Inferior parietal cortex (tissue), 1 donor: ENCODE results near the gene CASZ1.

ENCODE experiments used
- DNase-seq: peaks from one replicate; pipeline ENCODE4 v3.0.0-alpha.2; 2016; ENCODE audit errors: extremely low spot score

Gene CASZ1

DNA sequence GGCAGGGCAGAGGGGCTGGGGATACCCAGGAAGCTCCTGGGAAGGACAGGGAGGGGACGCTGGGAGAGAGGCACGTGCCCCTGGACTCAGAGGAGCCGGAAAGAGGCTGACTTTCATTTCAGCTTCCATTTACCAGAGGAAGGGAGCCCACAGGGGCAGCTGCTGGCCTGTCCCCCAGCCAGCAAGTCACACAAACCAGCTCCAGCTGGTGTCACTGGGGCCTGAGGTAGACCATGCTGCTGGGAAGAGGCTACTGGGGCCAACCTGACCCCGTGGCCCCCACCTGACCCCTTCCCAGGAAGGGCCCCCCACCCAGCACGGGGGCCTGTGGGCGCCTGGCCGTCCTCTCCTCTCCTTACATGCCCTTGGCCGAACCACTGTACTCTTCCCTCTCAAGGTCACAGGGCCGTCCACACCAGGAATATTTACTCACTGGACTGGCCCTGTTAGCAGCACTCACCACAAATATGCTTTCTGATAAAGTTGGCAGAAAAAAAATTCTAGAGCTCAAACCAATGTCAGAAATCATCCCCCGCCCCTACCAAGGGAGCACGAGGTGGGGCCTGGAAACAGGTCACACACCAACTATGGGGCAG lies 110.5 kb downstream of the CASZ1 start:
- no peak for DNase-seq

DNA sequence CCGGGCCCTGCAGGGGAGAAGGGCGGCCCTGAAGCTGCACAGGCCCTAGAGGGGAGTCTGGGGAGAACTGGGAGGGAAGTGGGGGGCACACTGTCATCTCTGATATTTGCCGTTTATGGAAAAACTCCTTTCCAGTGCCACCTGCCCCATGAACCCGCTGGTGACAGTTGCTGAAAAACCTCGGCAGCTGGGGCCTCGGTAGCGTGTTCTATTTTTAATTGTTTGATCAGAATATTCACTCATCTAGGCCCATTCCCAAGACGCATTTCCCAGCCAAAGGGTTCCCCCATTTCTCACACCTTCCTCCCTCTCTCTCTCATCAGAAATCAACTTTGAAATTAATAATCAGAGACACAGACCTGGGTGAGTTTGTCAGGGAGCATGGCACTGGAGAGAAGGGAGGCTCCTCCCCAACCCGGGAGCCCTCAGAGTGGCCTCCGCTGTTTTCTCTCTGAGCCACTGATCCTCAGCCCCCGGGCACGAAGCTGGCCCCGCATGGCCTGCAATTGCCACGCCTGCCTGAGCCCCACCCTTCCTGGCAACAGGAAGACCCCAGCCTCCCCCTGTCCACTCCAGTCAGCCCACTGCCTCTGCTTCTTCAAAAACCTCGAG lies 111.1 kb downstream of the CASZ1 start:
- DNase-seq: no peak

DNA sequence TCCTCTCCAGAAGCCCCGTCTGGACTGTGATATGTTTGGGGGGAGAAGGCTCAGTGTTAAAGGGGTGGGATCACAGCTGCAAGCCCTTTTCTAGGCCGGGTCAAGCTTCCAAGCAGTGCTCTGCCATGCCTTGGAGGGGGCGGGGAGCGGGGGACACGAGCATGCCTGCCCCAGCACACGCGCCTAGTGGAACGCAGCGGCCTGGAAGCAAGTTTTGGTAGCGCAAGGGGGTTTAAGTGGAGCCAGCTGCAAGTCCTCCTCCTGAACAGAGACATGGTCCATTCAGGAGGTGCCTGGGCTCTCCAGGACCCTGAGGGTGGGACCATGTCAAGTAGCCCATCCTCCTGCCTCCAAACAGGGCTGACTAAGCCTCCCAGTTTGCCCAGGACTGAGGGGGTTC lies 112.2 kb downstream of the CASZ1 start:
- no peak for DNase-seq

DNA sequence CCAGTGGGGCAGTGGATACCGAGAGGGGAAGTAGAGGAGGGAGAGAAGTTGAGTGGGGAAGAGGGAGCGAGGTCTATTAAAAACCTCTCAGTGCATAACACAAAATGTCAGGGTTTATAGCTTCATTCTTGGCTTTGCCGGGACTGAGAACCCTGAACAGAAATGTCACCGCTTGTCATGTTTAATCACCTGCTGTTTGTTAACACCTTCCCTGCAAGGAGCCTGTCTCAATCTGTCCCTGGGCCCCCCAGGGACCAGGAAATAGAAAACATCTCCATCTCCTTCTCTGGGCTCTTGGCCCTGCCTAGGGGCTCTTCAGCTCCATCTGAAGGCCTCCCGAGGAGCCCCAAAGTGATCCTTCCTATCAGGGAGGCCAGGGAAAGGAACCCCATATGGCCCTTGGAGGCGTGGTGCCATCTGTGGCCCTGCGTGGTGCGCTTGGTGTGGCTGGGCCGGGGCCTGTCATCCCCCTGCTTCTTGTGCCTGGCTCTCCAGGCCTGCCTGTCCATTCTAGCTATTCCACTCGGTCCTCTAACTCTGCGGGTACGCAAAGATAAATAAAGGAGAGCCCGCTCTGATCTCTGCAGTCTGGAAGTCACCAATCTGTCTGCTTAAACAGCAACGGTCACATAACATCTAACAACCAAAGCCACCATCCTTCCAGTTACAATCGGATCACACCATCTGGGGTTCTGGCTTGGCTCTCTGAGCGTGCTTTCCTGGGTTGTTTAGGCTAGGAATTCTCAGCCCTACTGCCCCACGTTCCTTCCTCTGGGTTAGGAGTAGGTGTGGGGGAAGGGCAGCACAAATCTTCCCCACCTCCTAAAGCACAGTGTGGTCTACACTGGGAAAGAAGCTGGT lies 113.8 kb downstream of the CASZ1 start:
- DNase-seq: no peak

DNA sequence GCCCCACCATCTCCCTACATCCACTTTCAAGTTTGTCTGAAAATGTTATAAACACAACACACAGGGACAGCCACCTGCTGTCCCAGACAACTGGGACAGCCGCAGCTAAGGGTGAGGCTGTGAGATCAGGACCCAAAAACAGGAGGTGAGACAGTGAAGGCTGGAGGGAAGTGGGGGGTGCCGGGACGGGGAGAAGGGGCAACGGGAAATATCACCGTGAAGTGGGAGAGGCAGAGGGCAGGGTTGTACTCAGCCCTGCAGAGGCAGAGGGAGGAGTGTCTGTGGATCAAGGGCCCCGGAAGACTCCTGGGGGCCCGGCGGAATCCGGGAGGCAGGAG lies 114.4 kb downstream of the CASZ1 start:
- no peak for DNase-seq

DNA sequence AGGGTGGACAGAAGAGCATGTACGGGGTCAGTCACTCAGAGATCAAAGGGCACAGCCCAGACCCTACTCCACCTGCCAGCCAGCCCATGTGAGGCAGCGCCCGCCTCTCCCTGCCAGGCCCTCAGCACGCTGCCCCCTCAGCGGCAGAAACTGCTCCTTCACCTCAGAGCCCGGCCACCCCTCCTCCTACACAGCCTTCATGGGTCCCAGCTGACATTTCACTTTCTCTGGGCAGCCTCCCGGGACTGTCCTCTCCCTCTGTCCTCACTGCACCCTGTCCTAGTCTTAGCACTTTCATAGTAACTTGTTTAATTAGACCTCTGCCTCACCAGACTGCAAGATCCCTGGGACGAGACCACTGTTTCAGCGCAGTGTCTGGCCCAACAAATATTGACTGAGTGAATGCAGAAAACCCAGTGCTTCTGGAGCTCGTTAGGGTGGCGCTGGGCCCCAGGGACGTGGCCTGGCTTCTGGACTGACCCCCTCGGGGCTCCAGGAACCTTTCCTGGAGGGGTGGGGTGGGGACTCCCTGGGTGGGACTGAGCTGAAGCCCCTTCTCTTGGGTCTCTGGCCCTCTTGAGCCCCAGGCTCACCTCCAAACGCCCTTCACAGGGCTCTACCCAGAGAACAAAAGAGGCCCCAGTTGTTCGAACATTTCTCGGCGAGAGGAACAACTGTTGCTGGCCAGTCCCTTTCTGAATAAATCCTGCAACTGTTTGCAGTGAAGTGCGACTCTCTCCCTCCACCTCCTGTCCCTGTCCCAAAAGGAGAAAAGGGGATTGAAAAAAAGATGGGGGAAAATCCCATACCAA lies 114.9 kb downstream of the CASZ1 start:
- no peak for DNase-seq

DNA sequence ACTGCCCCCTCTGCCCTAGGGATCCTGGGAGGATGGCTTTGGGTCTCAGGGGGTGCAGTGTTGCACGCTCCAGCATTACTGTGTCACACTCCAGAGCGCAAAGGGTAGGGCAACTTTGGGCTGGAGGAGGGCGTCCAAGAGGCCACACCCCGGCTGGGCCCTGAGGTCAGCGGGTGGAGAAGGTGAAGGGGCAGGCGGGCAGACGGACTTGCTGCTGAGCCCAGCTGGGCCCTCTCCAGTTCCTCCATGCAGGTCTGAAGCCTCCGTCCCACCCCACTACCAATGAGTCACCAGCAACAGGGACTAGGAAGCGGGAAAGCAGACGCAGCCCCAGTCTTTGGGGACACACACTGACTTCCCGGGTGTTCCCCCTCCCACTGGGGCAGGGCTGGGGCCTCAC lies 116.0 kb downstream of the CASZ1 start:
- DNase-seq: no peak

DNA sequence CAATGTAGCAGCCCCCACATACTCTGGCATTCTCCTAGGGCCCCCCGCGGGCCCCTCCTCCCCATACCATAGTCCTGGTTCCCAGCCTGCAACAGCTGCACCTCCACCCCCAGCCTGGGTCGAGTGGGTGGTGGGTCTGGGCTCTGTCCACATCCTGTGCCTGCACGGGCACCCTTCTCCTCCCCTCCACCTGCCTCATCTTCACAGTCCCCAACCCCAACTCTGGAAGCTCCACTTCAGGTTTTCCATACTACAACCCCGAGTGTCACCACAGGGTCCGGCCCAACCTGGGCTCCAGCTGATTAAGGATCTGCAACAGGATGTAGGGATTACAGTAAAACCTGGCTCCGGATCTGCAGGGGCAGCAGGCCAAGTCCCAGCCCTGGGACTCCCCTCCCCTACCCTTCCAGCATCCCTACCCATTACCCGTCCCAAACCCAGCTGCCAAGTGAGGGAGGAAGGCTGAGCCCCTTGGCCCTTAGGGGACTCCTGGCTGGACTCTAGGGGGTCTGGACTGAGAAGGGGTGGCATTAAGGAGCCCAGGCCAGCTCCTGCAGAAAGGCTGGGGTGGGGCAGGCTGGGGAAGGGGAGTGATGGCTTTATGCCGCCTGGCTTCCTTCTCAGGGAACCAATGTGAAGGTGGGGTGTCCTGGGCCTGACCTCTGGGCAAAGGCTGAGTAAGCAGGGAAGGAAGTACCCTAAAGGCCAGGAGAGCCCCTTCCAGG lies 116.8 kb downstream of the CASZ1 start:
- DNase-seq: no peak

DNA sequence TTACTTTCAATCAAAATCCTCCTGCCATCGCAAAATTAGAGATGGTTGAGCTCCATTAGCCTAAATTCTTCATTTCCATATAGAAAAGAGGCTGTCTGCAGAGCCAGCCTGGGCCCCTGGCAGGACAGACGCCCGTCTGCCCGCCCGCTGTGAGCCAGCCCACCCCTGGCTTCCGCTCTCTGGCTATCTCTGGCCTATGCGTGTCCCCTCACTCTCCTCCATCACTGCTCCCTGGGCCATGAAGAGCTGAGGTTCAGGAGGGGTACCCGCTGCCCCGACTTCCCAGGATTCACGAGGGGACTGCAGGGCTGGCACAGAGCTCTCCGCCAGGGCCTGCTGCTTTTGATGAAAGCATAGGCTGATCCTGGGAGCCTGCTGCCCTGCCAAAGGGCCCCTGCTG lies 117.6 kb downstream of the CASZ1 start:
- no peak for DNase-seq

DNA sequence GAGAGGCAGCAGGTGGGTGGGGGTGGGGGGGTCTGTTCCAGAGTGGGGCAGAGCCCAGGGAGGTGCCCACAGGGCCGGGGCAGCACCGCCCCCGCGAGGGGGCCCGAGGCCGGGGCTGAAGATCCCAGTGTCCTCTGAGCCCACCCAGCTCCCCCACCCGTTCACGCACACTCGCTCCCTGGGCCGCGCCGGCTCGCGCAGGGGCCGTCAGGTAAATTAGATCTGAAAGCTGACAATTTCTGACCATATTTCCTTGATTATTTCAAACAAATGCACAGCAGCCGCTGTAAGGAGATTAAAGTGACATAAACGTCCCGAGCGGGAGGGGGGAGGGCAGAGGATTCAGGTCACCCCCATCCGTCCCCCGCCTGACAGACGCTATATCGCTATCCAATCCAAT lies 118.0 kb downstream of the CASZ1 start:
- DNase-seq: no peak

DNA sequence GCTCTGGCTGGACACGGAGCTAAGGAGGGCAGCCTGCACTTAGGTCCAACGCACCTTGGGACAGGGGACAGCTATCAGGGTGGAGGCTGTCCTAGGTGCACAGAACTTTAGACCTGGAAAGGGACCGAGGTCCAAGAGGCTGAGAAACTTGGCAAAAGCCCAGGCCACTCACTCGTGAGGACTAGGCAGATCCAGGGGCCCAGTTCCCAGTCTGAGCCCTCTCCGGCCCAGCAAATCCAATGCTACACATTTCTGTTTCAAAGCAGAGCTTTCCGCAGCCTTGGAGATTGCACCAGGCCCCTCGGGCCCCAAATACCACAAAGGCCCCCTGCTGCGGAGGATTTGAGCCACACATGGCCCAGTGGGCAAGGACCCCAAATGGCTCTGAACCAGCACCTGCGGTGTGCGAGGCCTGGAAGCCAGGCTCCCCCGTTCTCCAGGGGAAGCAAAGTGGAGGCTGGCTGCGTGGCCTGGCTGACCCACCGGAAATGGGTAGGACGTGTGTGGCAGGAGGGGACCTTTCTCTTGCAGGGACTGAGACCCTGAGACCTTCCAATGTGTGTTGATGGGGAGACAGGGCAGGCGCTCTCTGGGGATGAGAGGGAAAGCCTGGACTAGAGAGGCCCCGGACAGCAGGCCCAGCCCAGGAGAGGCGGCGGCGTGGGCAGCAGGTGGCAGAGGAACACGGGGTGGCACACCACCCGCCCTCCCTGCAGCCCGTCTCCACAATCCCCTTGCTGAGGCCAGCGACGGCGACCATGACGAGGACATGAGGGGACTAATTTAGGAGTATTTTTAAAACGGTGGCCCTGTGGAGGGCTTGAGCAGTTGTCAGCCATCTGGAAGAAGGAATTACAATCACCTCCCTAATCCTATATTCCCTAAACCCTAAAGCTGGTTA lies 118.7 kb downstream of the CASZ1 start:
- DNase-seq: no peak

DNA sequence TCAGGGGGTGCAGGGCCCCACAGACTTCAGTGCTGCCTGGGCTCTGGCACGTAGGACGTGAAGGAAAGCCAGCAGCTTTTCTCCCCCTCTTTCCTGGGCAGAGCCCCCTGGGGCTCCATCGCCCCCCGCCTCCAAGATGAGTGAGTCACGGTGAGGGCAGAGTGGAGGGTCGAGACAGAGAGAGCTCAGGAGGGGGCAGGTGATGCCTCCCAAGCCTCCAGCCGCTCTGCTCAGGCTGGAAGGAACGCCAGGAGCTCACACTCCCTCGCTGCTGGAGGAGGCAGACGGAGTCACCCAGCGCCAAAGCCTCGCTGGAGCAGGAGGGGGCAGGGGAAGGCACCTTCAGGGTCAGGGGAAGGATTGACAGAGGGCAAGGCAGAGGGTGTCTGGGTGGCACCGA lies 119.5 kb downstream of the CASZ1 start:
- DNase-seq: no peak

DNA sequence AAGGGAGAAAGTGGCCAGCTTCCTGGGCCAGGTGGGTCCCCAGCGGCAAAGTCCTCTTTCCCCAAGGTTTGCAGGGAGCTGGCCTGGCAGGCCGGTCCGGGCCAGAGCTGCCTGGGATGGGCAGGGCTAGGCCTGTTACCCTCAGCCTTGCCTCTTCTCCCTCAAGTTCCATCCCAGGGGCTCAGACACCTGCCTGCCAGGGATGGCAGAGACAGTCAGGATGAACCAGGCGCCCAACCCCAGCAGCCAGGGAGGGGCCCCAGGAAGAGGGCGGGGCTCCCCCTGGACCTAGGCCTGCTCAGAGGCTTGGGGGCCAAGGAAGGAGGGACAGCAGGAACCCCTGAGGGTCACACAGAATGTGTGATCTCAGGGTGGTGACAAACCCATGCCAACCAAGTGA lies 120.6 kb downstream of the CASZ1 start:
- no peak for DNase-seq

DNA sequence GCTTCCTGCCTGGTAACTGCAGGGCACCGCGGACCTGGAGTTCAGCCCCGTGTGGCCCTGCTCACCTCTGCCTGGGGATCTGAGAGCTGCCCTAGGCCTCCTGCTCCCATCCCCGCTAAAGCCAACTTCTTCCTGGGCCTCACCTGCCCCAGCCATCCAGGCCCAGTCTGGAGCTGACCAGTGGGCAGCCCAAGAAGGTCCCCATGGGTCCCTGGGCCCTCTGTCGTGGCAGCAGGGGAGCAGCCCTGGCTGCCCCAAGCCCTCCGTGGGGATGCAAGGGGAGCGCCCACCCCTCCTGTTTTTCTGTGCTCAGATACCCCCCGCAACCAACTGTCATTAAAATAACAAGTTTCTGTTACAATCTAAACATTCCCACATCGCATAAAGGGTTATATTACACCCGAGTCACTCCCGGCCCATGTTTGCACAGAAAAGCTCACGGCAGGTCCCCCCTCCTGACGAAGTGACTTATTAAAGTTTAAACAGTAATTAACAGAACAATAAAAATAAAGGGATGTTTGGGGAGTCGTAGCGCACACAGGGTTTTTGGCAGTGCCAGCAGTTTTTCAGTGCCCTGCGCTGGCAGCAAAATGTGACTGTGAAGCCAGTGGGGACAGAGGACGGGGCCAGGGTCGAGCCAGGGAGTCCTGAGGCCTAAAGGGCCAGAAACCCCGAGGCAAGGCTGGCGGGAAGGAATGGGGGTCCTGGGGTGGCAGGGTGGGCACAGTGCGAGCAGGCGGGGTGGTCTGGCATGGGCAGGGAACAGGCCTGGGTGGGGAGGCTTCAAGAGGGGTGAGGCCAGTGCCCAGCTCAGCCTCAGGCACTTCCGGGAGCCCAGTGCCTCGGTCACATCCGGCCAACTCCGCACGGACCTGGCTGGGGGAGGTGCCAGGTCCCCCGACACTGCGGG lies 121.5 kb downstream of the CASZ1 start:
- DNase-seq: no peak

DNA sequence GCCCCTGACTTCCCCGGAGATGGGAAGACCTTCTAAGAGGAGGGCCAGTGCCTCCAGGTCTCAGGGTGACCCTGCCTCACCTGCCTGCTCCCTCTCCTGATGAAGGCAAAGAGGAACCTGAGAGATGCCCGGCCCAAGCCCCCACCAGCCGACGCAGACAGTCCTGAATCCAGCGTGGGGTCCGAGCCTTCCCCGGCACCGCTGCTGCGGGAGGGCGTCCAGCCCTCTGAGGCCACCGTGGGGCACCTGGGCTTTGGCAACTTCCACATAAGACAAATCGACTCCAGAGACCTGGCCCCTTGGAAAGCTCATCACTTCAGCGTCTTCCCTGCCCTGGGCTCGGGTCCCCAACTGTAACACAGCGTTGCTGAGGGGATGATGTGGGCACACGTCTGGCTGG lies 122.2 kb downstream of the CASZ1 start:
- no peak for DNase-seq

DNA sequence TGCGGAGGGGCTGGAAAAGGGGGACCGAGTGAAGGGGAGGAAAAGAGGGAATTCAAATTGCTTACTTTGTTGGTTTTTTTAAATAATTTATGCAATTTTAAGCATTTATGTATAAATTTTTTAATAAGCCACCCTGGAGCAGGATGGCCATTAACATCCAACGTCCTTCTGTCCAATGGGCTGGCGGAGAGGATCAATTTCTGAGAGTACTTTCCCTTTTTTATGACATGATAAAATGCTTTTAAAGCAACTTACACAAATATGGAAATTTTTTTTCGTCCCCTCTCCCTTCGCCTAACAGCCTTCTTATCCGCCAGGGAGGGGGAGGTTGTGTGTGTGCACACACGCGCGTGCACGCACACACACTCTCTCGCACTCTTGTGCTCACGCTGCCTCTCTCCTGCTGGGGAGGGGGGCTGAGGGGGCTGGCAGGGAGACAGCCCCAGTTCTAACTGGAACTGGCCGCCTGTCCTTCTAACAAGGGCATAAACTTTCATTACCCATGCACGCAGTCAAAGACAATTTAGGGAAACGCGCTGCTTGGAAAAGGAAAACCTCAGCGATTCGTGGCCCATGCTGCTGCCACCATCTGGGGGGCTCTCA lies 123.2 kb downstream of the CASZ1 start:
- no peak for DNase-seq

DNA sequence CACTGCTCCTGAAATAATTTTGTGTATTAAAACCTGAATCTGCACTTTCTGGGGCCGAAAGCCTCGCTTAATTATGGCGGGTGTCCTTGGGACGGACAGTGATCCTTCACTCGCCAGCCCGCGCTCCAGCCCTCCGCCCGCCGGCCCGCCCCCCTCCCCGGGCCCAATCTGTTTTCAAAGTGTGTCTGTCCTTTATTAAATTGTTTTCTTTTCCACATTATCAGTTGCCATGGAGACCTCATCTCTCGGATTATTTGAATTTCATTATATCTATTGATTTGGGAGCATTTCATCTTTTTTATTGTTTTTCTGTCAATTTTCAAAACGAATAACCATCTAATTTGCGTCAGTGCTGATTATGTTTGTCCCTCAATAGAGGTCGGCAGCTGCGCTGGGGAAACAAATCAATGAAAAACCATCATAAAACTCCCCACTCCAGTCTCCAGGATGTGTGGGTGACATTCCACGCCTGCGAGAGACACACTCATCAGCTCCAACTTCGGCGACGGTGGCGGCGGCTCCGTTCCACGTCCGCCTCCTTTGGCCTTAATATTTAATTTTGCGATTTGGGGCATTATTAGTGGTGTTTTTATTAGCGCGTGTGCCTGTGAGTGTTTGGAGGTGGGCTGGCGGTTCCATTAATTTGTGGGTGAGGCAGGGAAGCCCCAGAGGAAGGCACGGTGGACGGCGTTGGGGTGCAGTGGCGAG lies 123.9 kb downstream of the CASZ1 start:
- DNase-seq: no peak

DNA sequence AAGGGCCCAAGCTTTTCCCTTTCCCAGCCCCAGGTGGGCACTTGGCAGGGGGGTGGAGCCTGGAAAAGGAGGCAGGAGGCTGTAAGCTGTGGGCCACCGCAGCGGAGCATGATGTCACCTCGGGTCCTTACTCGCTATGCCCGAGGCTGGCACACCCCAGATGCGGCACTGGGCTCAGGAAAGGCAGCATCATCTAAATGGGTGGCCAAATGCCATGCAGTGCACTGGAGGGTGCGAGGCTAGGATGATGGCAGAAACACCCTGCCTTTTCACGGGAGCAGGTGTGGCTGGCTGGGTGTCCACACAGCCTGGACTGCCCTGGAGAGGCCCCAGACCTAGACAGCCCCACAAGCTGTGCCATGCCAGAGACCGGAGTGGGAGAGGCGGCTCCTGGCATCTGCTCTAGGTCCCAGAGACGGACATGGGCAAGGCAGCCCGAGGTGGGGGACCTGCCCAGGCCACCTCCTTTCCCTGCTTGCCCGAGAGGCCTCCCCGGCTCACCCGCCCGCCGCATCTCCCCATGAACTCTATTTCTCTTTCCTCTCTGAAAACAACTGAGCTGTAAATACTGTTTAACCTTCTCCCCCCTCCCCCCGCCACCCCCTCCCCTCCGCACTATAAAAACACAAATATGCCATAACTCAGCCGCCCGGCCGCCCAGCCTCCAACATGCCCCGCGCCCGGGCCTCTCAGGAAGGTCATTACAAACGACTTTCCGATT lies 124.7 kb downstream of the CASZ1 start:
- DNase-seq: no peak
